ENCODE results near the gene TFDP1.

The TFDP1 gene

GRCh38 chr13:113651511-113652403 lies 67.2 kb downstream of the TFDP1 start:
- DNase-seq (ENCODE audit: low read depth): no peak

- no peak for DNase-seq (ENCODE audit: low read depth)
These were observed 68.1 kb downstream of the TFDP1 start for GRCh38 chr13:113652404-113653263.

DNA sequence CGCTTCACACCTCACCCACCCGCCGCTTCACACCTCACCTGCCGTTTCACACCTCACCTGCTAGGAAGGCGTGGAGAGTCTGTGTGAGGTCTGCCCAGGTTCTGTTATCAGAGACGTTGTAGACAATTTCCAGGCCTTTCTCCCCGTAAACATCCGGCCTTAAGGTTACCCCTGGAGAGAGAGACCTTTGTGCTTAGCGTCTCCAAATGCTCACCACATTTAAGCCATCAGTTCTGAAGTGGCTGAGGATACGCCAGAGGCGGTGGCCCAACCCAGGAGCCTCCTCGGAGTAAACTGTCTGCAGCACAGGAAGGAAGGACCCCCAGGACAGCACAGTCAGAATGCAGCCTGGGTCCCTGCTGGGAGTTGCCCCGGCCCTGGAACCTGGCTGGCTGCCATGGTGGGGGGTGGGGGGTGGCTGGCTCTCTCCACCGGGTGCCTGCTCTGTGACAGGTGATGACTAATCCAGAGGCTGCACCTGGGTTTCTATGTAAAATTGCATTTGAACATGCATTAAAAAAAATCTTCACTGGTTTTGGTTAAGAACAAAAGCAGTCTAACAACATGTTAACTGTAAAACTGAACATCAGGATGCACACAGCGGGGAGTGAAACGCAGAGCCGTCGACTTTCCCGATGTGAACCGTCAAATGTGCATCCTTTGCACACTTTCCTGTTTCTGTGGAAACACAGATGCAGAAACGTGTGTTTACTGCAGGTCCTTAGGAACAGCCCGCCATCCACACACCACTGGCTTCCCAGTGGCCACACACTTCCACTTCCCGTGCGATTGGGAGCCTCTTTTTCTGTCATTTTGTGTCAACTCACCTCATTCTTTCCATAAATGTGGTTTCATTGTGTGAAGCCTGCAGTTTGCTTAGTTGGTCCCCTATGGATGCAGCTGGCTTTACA lies 69.0 kb downstream of the TFDP1 start:
- DNase-seq (ENCODE audit: low read depth): no peak

DNA sequence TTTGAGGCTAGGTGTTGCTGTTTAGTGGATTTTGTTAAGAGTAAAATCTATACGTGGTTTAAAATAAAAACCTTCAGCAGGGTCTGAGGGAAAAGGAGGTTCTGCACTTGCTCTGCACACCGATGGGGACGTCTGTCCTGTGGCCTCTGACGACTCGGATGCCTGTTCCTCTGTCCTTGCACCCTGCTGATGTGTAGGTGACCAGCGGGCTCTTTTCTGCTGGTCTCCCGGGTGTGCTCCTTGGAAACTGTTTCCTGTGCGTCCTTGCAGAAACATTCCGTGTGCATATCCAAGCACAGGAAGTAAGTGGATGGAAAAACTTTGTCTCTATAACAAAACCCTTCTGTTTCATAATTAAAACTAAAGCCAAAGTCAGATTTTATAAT lies 69.6 kb downstream of the TFDP1 start:
- DNase-seq (ENCODE audit: low read depth): no peak

- no peak for DNase-seq (ENCODE audit: low read depth)
These were observed 70.2 kb downstream of the TFDP1 start for GRCh38 chr13:113654591-113655345.

- no peak for DNase-seq (ENCODE audit: low read depth)
These were observed 70.9 kb downstream of the TFDP1 start for GRCh38 chr13:113655346-113656002.

DNA sequence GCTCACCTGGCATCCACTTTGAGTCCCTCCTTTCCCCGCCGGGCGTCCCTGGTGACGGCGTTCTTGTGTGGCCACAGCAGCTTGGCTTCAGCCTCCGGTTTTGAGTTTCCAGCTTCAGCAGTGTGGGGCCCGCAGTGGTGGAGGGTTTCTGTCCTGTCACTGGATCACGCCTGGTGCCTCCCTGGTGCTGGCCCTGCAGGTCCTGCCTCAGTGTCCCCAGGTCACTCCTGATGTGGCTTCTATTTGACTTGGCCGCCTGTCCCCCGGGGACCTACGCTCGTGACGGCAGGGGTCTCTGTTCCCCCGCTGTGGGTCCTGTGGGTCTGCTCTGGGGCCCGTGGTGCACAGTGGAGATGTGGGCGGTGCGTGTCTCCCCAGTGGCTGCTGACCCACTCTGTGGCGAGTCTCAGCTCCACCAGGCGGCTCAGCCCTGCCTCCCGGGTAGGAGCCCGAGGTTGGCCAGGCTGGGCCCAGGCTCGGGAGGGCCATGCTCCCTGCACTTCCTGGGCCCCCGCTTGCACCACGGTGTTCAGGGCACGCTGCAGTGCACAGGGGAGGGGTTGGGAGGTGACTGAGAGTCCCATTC lies 71.5 kb downstream of the TFDP1 start:
- DNase-seq (ENCODE audit: low read depth): no peak

- DNase-seq (ENCODE audit: low read depth): no peak
These were observed 72.5 kb downstream of the TFDP1 start for GRCh38 chr13:113656831-113657671.

DNA sequence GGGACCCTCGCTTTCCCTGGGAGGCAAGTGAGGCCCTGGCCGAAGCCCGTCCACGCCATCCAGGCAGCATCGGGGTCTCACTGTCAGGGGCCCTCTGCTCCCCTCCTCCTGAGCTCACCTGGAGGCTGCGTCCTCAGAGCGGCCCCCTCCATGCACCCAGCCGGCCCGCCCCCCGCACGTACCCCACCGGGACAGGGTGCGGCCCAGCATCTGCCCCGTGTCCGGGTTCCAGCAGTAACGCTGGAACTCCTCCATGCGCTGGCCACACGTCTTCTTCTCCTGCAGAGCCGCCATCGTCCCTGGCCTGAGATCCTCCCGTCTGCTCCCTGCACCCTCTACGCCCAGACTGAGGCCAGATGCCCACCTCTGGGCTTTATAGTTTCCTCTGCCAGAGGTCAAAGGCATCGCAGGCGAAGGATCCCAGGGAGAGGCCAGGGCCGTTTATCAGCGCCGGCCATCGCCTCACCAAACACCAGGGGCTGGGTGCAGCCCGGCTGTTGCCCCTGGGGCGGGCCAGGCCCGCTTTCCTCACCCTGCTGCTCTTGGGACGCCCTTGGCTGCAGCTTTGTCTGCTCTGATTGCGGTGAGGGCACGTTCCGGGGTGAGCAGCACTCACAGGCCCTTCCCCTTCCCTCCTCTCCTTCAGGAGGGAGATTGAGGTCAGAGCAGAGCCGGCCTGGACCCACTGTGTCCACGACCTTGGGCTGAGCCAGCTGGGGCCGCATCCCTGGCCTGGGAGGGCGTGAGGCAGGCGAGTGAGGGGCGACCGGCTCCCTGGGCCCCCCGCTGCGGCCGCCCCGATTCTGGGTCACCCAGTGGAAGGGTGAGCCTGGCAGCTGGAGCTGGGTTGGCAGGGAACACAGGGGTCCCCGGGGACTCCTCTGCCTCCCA lies 73.5 kb downstream of the TFDP1 start, which contains the start of gene ATP4B:
TSS of gene ATP4B (minus strand) at position 348 of the 891 bp plus-strand sequence. CDS start at position 294, 54 bp downstream.
- DNase-seq (ENCODE audit: low read depth): no peak

DNA sequence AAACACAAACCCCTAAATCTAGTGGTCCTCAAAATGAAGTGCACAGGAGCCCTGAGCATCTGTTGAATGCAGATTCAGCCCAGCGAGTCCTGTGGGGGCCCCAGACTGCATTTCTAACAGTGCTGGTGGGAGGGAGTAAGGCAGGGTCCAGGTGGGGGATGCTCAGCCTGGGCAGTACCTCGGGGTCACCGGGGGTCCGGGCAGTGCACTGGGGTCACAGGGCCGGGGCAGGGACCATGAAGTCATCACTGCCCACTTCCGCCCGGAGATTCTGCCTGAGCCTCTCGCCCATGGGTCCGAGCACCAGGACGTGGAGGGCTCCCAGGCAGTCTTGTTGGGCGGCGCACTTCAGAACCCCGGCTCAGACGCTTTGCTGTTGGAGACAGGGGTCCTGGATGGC lies 74.3 kb downstream of the TFDP1 start:
- DNase-seq (ENCODE audit: low read depth): no peak

DNA sequence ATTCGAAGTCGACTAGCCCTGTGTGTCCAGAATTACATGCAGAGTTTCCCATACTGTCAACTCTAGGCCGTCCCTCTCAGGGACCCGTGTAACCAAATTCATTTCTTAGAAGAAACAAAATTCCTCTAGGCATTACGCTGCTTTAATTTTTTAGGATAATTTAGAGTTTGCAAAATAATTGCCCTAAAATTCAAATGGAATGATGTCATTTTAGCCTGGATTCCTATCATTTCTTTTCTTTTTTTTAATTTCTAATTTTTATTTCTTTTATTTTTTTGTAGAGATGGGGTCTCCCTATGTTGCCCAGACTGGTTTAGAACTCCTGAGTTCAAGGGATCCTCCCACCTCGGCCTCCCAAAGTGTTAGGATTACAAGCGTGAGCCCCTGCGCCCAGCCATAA lies 74.8 kb downstream of the TFDP1 start:
- no peak for DNase-seq (ENCODE audit: low read depth)

GRCh38 chr13:113660066-113660465 lies 75.5 kb downstream of the TFDP1 start:
- no peak for DNase-seq (ENCODE audit: low read depth)

DNA sequence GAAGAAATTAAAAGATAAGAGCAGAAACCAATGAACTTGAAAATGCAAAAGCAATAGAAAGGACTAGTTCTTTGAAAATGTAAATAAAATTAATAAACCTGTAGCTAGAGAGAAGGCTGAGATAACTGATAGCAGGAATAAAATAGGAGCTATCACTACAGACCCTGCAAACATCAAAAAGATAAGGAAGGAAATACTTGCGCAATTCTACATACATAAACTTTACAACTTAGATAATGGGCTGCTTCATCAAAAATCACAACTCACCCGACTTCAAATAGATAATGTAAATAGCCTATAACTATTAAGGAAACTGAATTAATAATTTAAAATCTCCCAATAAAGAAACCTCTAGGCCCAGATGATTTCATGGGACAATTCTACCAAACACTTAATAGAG lies 77.0 kb downstream of the TFDP1 start:
- no peak for DNase-seq (ENCODE audit: low read depth)

GRCh38 chr13:113663934-113664333 lies 79.4 kb downstream of the TFDP1 start:
- no peak for DNase-seq (ENCODE audit: low read depth)

- DNase-seq (ENCODE audit: low read depth): no peak
These were observed 80.4 kb downstream of the TFDP1 start for GRCh38 chr13:113664751-113665596.

DNA sequence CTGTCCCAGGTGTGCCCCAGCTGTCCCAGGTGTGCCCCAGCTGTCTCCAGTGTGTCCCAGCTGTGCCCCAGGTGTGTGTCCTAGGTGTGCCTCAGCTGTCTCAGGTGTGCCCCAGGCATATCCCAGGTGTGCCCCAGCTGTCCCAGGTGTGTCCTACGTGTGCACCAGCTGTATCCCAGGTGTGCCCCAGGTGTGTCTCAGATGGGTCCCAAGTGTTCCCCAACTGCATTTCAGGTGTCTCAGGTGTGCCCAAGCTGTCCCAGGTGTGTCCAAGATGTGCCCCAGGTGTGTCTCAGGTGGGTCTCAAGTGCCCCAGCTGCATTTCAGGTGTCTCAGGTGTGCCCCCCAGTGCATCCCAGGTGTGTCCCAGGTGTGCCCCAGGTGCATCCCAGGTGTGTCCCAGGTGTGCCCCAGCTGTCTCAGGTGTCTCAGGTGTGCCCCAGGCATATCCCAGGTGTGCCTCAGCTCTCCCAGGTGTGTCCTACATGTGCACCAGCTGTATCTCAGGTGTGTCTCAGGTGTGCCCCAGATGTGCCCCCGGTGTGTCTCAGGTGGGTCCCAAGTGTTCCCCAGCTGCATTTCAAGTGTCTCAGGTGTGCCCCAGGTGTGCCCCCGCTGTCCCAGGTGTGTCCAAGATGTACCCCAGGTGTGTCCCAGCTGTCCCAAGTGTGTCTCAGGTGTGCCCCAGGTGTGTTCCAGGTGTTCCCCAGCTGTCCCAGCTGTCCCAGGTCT lies 81.2 kb downstream of the TFDP1 start:
- DNase-seq (ENCODE audit: low read depth): no peak

GRCh38 chr13:113666329-113666670 lies 81.7 kb downstream of the TFDP1 start:
- no peak for DNase-seq (ENCODE audit: low read depth)

All from stimulated activated CD8-positive, alpha-beta memory T cell treated with anti-CD3 and anti-CD28 coated beads, Interleukin-12 subunit alpha, Interleukin-12 subunit beta, amount 100 ng/mL, for 4 hours (primary cell).